HG03025 (cell line): ENCODE data around the gene RC3H1.
"Not testable (repeated sequence)": the region's sequence is repeated elsewhere in the genome, so short reads cannot be mapped to it uniquely, and the experiment has no call there.

Experiments
- ATAC-seq: cut with Tn5 transposase; IDR thresholded peaks from one replicate; pipeline ENCODE4 v1.9.1; 2021; ENCODE audit warnings: mild to moderate bottlenecking, moderate library complexity; ENCODE audit not compliant: unreplicated experiment, low FRiP score

Gene RC3H1, protein sequence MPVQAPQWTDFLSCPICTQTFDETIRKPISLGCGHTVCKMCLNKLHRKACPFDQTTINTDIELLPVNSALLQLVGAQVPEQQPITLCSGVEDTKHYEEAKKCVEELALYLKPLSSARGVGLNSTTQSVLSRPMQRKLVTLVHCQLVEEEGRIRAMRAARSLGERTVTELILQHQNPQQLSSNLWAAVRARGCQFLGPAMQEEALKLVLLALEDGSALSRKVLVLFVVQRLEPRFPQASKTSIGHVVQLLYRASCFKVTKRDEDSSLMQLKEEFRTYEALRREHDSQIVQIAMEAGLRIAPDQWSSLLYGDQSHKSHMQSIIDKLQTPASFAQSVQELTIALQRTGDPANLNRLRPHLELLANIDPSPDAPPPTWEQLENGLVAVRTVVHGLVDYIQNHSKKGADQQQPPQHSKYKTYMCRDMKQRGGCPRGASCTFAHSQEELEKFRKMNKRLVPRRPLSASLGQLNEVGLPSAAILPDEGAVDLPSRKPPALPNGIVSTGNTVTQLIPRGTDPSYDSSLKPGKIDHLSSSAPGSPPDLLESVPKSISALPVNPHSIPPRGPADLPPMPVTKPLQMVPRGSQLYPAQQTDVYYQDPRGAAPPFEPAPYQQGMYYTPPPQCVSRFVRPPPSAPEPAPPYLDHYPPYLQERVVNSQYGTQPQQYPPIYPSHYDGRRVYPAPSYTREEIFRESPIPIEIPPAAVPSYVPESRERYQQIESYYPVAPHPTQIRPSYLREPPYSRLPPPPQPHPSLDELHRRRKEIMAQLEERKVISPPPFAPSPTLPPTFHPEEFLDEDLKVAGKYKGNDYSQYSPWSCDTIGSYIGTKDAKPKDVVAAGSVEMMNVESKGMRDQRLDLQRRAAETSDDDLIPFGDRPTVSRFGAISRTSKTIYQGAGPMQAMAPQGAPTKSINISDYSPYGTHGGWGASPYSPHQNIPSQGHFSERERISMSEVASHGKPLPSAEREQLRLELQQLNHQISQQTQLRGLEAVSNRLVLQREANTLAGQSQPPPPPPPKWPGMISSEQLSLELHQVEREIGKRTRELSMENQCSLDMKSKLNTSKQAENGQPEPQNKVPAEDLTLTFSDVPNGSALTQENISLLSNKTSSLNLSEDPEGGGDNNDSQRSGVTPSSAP

DNA sequence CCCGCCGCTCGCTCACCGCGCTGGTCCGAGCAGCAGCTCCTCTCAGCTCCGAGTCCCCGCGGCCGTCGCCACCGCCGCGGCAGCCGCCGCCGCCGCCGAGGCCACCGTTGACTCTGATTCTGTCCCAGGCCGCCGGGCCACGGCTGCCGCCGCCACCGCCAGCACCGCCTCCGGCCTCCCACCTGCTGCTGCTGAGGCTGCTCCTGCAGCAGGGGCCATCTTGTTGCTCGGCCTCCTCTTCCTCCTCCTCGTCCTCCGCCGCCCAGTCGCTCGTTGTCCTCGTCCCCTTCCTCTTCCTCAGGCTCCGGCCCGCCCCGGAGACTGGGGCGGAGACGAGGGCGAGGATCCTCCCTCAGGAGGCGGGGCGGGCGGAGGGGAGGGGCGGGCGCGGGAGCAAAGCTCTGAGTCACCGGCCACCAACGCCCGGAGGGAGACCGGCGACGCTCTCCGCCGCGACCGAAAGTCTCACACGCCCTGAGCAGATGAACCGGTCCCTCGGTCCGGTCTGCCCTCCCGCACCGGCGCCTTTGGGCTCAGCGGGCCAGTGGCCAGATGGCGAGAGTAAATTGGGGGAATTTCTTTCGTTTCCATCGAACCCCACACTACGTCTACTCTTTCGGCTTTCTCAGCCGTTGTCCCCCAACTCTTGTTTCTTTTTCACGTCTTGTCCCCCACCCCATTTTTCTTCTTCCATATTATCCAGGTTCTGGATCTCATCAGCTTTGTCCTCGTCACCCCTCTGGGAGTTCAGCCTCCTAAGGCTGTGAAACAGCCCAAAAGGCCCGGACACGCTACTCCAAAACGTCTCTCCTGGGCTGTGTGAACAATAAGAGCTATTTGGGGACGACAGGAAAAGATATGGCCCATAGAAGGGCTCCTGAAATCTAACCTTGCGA is at the start of gene RC3H1:
RC3H1 (minus strand) TSS at position 278 of the 896 bp plus-strand sequence. CDS start 29,372 bp downstream, outside the sequence.
- ATAC-seq: peak; percentile 87

DNA sequence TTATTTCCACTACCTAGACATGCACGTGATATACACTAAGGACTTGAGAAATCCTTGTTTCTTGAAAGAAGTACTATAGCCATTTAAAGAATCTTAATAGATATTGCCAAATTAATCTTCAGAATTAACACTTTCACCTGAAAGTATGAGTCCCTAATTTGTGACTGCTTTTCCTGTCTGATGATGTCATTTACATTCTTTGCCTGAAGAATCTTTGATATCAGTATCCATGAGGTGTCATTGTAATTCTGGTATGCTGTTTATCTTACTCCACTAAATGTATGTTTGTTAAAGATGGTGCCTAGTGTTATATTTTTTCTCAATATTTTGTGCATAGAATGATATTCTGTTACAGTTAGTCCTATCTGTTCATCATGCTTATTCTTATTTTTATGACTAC is 48.5 kb upstream of the RC3H1 start:
- ATAC-seq: no peak

DNA sequence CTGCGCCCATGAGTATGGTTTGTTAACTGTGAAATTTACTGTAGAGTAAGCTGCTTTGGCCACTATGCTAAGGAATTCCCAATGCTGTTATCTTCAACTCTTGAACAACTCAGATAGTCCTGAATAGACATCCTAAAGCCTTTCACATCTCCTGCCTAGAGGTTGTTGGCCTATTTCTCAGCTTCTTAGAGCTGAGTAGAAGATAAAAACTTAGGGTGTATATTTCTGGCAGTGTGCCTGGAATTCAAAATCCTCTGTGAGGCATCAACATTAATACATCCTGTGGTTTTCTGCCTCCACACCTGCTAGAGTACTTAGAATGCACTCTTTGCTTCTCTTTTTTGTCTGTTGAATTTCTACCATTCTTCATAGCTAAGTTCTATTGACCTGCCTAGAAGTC is 45.8 kb upstream of the RC3H1 start:
- ATAC-seq: no peak

DNA sequence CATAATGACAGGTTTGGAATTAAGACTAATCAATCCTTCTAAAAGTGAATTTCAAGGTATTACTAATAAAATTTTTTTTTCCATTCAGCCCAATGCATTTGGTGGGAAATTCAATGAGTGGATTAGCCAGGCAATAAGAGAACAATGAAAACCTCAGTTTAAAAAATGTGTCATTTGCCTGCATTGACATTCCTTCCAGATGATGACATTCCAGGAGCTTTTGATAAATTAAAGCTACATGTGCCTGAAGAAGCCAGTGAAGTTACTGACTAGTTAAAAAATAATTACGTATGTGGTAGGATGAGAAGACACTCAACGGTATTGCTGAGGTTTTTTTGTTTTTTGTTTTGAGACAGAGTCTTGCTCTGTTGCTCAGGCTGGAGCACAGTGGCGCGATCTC is 37.9 kb upstream of the RC3H1 start:
- ATAC-seq: no peak

DNA sequence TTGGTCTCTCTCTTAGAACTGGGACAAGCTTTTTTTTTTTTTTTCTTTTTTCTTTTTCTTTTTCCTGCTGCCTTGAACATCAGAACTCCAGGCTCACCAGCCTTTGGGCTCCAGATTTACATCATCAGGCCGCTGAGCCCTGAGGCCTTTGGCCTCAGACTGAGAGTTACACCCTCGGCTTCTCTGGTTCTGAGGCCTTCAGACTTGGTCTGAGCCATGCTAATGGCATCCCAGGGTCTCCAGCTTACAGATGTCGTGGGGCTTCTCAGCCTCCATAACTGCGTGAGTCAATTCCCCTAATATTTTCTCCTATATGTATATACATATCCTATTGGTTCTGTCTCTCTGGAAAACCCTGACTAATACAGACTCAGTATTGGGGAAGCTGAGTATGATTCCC is 36.5 kb upstream of the RC3H1 start:
- ATAC-seq: no peak

DNA sequence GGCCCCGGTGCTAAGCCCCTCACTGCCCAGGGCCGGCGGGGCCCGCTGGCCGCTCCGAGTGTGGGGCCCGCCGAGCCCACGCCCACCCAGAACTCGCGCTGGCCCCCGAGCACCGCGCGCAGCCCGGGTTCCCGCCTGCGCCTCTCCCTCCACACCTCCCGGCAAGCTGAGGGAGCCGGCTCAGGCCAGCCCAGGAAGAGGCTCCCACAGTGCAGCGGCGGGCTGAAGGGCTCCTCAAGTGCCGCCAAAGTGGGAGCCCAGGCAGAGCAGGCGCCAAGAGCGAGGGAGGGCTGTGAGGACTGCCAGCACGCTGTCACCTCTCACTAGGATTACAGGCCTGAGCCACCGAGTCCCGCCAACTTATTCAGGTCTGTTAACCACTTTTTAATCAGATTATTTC is 34.5 kb upstream of the RC3H1 start:
- not testable (repeated sequence) for ATAC-seq

DNA sequence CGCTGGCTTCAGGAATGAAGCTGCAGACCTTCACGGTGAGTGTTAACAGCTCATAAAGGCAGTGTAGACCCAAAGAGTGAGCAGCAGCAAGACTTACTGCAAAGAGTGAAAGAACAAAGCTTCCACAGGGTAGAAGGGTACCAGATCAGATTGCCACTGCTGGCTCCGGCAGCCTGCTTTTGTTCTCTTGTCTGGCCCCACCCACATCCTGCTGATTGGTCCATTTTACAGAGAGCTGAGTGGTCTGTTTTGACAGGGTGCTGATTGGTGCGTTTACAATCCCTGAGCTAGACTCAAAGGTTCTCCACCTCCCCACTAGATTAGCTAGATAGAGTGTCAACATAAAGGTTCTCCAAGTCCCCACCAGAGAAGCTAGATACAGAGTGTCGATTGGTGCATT is 33.6 kb upstream of the RC3H1 start:
- not testable (repeated sequence) for ATAC-seq

DNA sequence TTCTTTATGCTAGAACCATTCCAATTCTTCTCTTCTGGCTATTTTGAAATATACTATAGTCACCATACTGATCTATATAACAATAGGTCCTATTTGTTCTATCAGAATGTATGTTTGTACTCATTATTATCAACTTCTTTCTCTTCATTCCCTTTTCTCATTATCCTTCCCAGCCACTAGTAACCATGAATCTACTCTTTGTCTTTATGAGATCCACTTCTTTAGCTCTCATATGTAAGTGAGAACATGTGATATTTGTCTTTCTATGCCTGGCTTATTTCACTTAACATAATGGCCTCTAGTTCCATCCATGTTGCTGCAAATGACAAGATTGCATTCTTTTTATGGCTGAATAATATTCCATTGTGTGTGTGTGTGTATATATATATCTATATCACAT is 31.7 kb upstream of the RC3H1 start:
- no peak for ATAC-seq

DNA sequence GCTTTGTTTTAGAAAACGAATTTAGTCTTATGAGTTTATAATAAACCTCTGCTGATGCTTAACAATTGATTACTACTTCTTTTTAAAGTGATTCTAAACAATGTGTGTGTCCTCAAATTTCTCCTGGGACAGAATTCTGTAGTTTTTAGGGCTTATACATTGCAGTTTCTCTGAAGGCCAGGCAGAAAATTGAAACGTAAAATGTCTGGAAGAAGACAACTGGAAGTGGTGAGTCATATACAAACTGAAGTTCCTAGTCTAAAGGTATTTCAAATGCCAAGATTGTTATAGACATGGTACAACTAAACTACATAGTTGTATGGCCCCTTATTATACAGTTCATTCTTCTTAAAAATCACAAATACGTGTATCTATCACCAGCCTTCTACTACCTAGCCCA is 30.5 kb upstream of the RC3H1 start:
- no peak for ATAC-seq

DNA sequence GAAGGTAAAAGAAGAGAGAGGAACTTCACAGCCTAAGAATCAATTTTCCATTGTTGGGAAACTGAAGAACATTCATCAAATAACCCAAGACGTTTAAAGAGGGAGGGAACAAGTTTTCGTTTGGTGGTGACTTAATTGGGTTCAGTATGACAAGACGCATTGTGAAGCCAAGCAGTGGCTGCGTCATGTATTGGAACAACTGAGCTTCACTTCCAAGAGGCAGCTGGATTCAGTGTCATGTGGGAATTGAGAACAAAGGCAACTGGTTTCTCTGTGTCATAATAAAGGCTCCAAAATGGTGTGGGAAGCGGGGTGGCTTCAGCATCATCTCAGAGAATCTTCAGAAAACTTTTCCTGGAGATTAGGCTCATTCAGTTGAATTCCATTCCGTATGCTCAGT is 29.8 kb upstream of the RC3H1 start:
- ATAC-seq: no peak

DNA sequence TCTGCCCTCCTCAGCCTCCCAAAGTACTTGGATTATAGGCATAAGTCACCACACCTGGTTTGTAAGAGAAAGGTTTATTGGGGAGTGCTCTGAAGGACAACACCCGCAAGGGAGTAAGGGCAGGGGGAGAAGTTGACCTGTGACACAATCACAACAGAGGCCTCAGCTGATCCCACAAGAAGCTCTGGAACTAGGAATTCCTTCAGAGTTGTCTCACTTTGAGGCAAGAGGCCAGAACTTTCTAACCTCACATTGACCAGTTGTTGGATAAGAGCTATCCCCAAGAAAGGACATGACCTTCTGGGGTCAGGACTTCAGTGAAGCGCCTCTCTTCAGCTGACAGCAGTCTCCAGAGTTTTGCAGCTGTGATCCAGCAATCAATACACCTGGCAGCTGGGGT is 27.4 kb upstream of the RC3H1 start:
- ATAC-seq: no peak

DNA sequence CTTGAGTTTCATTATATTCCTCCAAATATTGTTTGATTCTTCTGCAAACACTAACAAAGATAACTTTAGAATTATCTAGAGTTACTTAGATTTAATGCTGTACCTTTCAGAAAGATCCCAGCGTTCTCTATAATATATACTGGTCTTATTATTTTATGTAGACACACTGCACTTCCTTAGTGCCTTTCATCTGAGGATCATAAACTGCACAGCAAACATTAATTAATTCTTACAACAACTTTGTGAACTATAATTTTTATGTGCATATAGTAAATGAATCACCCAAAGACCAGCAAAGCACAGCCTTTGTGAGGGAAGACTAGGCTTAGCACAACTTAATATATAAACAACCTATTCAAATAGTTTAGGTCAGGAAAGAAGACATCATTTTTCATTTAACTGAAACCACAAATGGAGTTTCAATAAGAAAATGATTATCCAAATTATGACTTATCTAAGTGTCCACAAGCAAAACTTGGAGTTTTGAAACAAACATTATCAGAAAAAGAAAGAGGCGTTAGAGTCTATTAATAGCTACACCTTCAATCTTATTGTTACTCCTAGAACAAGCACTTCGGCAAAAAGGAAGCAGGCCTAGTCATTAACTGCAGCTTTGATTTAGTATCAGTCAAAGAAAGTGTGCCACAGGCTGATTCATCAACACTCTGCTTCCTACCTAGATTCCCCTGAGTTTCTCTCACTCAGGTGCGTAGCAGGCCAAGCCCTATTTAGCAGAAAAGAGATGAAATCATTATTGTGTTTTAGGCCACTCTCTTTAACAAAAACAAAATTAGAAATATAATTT is 22.5 kb upstream of the RC3H1 start:
- ATAC-seq: no peak

DNA sequence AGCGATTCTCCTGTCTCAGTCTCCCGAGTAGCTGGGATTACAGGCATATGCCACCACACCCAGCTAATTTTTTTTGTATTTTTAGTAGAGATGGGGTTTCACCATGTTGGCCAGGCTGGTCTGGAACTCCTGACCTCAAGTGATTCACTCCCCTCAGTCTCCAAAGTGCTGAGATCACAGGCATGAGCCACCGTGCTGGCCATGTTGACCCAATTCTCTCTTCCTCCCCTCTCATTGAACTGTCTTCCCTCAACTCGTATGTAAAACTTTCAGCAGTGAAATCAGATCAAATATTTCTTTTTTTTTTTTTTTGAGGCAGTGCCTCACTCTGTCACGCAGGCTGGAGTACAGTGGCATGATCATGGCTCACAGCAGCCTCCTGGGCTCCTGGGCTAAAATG is 20.4 kb upstream of the RC3H1 start:
- not testable (repeated sequence) for ATAC-seq

DNA sequence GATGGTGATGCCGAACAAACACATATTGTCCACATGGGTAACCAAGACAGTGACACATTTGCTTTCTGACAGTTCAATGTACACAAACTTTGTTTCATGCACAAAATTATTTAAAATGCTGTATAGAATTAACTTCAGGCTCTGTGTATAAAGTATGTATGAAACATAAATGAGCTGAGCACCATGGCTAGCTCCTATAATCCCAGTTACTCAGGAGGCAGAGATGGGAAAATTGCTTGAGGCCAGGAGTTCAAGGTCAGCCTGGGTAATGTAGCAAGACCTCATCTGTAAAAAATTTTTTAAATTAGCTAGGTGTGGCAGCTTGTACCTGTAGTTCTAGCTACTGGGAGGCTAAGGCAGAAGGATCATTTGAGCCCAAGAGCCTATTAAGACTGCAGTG is 19.2 kb upstream of the RC3H1 start:
- no peak for ATAC-seq

DNA sequence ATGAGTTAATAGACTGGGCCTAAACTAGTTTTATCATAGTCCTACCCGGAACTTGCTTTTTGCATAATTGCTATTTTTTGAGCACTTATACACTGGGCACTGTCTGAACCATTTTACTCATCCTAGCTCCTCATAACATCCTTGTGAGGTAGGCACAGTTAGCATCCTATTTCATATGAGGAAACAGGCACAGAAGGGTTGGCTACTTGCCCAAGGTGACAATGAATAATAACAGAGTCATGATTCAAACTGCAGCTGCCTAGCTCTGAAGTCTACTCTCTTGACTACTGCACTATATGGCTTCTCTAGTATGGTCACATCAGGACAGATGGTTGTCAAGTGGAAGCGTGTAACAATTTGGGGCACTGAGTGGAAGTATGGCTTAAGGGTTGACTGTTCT is 18.2 kb upstream of the RC3H1 start:
- no peak for ATAC-seq

DNA sequence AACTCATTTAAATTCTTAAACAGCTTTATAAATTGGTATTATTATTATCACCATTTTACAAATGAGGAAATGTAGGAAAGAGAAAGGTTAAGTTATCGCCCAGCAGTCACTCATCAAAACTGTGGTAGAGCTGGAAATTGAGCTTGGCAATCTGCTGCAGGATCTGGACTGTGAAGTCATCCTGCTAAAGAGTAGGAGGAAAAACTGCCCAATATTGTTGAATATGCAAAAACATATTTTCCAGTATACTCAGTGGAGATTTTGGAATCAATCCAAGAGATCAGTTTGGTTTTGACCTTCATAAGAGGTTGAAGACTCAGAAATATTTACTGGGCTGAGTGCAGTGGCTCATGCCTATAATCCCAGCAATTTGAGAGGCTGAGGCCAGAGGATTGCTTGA is 16.9 kb upstream of the RC3H1 start:
- no peak for ATAC-seq

DNA sequence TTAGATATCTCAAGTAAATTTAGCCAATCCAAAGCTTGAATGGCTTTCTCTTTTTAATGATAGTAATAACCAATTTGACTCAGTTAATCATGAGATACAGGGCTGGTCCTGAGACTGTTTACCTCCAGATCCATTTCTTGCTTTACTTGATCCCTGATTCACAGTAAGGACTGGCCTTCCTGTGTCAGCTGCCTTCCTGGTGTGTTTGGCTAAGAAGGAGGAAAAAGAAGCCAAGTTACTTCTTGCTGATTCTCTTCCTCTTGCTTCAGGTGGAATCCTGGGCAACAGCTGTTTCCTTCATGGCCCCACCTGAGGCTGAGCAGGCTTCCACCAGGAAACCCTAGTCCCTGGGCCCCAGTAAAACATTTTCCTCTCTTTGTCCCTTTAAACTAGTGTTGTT is 14.6 kb upstream of the RC3H1 start:
- no peak for ATAC-seq

DNA sequence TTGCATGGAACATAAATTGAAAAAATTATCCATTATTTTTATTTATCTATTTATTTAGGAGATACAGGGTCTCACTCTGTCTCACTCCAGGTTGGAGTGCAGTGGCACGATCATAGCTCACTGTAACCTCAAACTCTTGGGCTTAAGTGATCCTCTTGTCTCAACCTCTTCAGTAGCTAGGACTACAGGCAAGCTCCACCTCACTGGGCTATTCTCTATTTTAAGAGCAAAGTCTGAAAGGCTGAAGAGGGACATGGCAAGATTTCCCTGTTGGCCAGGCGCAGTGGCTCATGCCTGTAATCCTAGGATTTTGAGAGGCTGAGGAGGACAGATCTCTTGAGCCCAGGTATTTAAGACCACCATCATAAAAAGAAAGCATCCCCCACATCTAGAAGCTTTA is 14.0 kb upstream of the RC3H1 start:
- ATAC-seq: no peak

DNA sequence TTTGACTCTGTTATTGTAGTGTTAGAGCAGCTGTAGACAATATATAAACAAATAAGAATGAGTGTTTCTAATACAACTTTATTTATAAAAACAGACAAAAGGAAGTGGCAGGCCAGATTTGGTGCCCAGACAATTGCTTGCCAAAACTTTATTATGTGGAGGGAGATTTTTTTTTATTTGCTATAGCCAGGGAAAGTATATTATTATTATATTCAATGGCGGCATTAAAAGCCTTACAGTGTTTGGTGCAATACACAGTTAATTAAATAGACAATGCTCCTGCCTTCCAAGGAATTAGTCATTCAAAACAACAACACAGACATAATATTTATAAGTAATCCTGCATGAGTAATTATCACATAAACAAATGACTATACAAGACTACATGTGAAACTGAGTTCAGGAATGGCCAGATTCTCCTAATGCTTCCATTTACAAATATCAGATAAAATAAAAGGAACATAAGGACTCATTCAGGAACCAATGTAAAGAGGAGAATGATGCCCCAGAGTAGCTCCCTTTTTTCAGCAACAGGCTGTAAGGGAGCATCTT is 10.6 kb upstream of the RC3H1 start:
- no peak for ATAC-seq
